Tibial artery (tissue), 4 donors: ENCODE results near the gene MMP21.

Source experiments
- DNase-seq, 2 donors: peaks; one replicate each; pipeline ENCODE4 v3.0.0-alpha.2; 2019
- H3K27ac ChIP-seq, 2 donors: fragments of 200-600 bp; sonication (generic) in 1 of 2; 1 replicate in 1 of 2; 2 replicates in 1 of 2; pipeline ENCODE4 v1.5.1; 2018 to 2019; ENCODE audit warnings: mild to moderate bottlenecking in 1 of 2
- H3K27me3 ChIP-seq, 2 donors: fragments of 200-600 bp; sonication (generic) in 1 of 2; one replicate each; pipeline versions ENCODE4 v1.5.1 to v1.6.0; 2016 to 2019
- H3K36me3 ChIP-seq, 3 donors: fragments of 200-600 bp; sonication (generic) in 2 of 3; one replicate each; pipeline ENCODE4 v1.5.1; 2016 to 2019; ENCODE audit warnings: mild to moderate bottlenecking in 2 of 3
- H3K4me1 ChIP-seq, 4 donors: fragments of 200-600 bp; sonication (generic) in 2 of 4; 1 replicate in 3 of 4; 2 replicates in 1 of 4; pipeline ENCODE4 v1.5.1; 2016 to 2019
- H3K4me3 ChIP-seq, 2 donors: fragments of 200-600 bp; sonication (generic) in 1 of 2; 1 replicate in 1 of 2; 2 replicates in 1 of 2; pipeline ENCODE4 v1.5.1; 2018 to 2019; ENCODE audit warnings: mild to moderate bottlenecking in 2 of 2
- H3K9me3 ChIP-seq, 3 donors: fragments of 200-600 bp; sonication (generic) in 1 of 3; one replicate each; pipeline ENCODE4 v1.5.1; 2016 to 2019
- intact Hi-C: fragments of 100-400 bp; cut with DNase I; formaldehyde crosslinking; loops from one replicate; pipeline ENCODE4 v1.15.0; 2023; ENCODE audit warnings: low total_unique reads
- TF ChIP-seq, protein P1 (sequence below), 2 experiments: fragments of 200-600 bp in 1 of 2; fragments of 450-650 bp in 1 of 2; IDR thresholded peaks; one replicate each; pipeline ENCODE4 v1.5.1; 2017 to 2019; ENCODE audit warnings: antibody characterized with exemption in 2 of 2, mild to moderate bottlenecking in 1 of 2, moderate library complexity in 1 of 2

The MMP21 gene

DNA sequence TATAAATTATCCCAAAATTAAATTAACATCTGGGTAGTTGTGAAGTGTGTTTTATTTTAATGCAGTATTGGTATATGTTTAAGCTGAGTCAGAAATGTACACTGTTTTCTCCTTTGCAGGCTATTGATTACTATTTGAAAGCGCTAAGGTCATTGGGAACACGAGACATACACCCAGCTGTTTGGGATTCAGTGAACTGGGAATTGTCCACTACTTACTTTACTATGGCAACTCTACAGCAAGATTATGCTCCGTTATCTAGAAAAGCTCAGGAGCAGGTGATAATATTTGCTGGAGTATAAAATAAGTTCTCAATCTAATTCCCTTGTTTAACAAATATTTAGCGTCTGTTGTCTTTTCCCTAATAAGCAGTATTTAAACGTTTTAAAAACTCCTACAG, 28.2 kb downstream of the MMP21 start:
- TF ChIP-seq, protein P1, sequence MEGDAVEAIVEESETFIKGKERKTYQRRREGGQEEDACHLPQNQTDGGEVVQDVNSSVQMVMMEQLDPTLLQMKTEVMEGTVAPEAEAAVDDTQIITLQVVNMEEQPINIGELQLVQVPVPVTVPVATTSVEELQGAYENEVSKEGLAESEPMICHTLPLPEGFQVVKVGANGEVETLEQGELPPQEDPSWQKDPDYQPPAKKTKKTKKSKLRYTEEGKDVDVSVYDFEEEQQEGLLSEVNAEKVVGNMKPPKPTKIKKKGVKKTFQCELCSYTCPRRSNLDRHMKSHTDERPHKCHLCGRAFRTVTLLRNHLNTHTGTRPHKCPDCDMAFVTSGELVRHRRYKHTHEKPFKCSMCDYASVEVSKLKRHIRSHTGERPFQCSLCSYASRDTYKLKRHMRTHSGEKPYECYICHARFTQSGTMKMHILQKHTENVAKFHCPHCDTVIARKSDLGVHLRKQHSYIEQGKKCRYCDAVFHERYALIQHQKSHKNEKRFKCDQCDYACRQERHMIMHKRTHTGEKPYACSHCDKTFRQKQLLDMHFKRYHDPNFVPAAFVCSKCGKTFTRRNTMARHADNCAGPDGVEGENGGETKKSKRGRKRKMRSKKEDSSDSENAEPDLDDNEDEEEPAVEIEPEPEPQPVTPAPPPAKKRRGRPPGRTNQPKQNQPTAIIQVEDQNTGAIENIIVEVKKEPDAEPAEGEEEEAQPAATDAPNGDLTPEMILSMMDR (IDR thresholded peaks at IDR 0.05), result no peak
- Histone ChIP-seq H3K4me3 (no peak overlapping the region), H3K9me3 (no peaks in the 10 kb centered on the region), H3K4me1 (no peaks in the 10 kb centered on the region), H3K27me3 (no peaks in the 10 kb centered on the region), H3K27ac (no peak overlapping the region), H3K36me3 (peaks cover 83 to 99% (median 92%) of the 10 kb centered on the region in 3 donors)
- intact Hi-C loops, result no loop called here
- no peak for DNase-seq

DNA sequence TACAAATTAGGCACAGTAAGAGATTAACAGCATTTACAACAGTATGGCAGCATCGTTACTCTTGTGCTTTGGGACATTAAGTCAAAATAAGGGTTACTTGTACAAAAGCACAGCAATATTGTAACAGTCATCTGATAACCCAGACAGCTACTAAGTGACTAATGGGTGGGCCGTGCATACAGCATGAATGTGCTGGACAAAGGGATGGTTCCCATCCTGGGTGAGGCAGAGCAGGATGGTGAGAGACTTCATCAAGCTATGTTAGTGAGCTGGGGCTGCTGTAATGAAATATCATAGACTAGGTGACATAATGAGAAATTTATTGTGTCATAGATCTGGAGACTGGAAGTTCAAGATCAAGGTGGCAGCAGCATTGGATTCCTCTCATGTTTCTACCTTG, 30.7 kb downstream of the MMP21 start:
- H3K4me1 ChIP-seq, result no peaks in the 10 kb centered on the region
- no peak overlapping the region for H3K27ac ChIP-seq
- no peak overlapping the region for H3K4me3 ChIP-seq
- no peaks in the 10 kb centered on the region for H3K9me3 ChIP-seq
- DNase-seq, result no peak
- intact Hi-C loops, result no loop called here
- TF ChIP-seq, protein P1 (IDR thresholded peaks at IDR 0.05), result no peak
- H3K36me3 ChIP-seq, result peaks cover 91 to 100% (median 92%) of the 10 kb centered on the region in 3 donors
- H3K27me3 ChIP-seq, result no peaks in the 10 kb centered on the region

DNA sequence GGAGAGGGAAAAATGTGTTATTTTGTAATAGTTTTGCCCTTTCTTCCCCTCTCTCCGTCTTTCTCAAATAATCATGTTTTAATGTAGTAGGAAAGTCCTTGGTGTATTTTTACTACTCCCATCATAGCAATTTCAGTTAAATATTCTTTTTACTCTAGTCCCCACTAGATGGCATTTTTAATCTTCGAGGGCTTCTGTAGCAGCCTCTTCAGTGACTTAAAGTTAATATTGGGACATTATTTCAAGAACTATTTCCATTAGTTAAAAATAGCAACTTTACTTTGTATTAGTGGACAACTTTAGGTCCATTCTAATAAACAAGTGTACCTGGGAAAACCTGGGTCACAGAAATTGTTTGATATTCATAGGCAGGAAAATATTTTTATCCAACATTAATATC, 33.2 kb downstream of the MMP21 start:
- no peak overlapping the region for H3K4me3 ChIP-seq
- no peaks in the 10 kb centered on the region for H3K9me3 ChIP-seq
- H3K4me1 ChIP-seq, result no peaks in the 10 kb centered on the region
- H3K36me3 ChIP-seq, result peaks cover 92 to 99% (median 92%) of the 10 kb centered on the region in 3 donors
- H3K27me3 ChIP-seq, result no peaks in the 10 kb centered on the region
- no peak for DNase-seq
- no peak overlapping the region for H3K27ac ChIP-seq
- TF ChIP-seq, protein P1 (IDR thresholded peaks at IDR 0.05), result no peak
- intact Hi-C loops, result no loop called here

DNA sequence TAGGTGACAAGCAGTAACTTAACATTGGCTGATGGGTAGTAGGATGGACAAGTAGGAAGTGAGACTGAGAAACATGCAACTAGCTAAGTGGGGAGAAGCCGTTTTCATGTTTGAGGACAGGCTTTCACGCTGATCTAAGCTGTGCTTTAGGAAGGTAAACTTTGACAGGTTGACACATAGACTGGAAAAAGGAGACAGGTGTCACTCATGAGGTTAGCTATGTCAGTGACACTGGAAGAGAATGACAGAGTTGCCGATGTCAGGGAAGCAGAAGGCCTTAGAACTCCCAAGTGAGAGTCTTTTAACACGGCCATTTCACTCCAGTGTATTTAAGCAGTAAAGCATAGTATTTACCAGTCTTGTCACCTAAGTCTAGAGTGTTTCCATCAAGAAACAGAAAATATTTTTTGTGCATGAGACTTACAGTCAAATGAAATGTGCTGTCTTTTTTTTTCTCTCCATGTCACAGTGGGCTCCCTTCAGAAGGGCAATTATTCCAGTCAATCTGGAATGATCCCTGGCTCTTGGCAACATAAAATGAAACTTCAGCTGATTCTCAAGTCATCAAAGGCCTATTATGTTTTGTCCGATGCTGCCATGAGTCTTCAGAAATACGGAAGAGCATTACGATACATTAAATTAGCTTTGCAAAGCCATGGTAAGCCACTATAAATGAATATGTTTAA, 35.5 kb downstream of the MMP21 start:
- Histone ChIP-seq H3K4me1 (no peaks in the 10 kb centered on the region), H3K9me3 (no peaks in the 10 kb centered on the region), H3K4me3 (no peak overlapping the region), H3K27ac (no peak overlapping the region), H3K36me3 (peaks cover 91 to 99% (median 92%) of the 10 kb centered on the region in 3 donors), H3K27me3 (no peaks in the 10 kb centered on the region)
- TF ChIP-seq, protein P1 (IDR thresholded peaks at IDR 0.05), result no peak
- no peak for DNase-seq
- intact Hi-C loops, result no loop called here

DNA sequence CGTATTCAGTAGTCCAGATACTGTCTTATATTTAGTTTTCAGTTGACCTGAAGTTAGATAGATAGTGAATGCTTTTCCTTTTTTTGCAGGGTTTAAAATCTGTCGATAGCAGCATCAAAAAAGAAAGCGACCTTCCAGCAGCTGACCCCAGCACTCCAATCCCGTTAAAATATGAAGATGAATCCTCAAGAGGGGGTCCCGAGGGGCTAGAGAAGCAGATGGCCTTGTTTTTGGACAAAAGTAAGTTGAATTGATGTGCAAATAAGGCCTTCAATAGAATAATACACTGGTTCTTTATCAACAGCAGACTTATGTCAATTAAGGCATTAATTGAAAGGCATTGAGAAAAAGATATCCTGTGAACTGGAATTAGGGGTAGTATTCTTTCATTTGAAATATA, 37.4 kb downstream of the MMP21 start:
- H3K4me3 ChIP-seq, result no peak overlapping the region
- no peak for DNase-seq
- intact Hi-C loops, result no loop called here
- no peak overlapping the region for H3K27ac ChIP-seq
- H3K4me1 ChIP-seq, result no peaks in the 10 kb centered on the region
- no peaks in the 10 kb centered on the region for H3K27me3 ChIP-seq
- H3K36me3 ChIP-seq, result peaks cover 92 to 97% (median 94%) of the 10 kb centered on the region in 3 donors
- no peaks in the 10 kb centered on the region for H3K9me3 ChIP-seq
- TF ChIP-seq, protein P1 (IDR thresholded peaks at IDR 0.05), result no peak
